ENCODE measurements around the gene INPP5B.

The INPP5B gene

GRCh38 chr1:37926038-37926924 lies 20.6 kb downstream of the INPP5B start:
- Histone ChIP-seq H3K4me1 (ENCODE audit: low read length) (peaks cover 20% of the 10 kb centered on the region), H3K27ac (ENCODE audit: low read length) (no peak overlapping the region), H3K9me3 (ENCODE audit: insufficient read depth, low read length) (no peaks in the 10 kb centered on the region), H3K79me2 (ENCODE audit: low read length) (peaks cover 13% of the 10 kb centered on the region), H3K9ac (ENCODE audit: low read length) (no peak overlapping the region), H2AFZ (ENCODE audit: low read depth, low read length) (no peak overlapping the region), H3K36me3 (replicated peaks; ENCODE audit: low read depth, low read length) (no peaks in the 10 kb centered on the region), H3K4me2 (ENCODE audit: low read length) (no peak overlapping the region), H3K27me3 (ENCODE audit: low read depth, low read length) (no peaks in the 10 kb centered on the region), H3K4me3 (ENCODE audit: low read length) (no peak overlapping the region), H4K20me1 (ENCODE audit: insufficient read depth, low read length) (no peaks in the 10 kb centered on the region)
- TF ChIP-seq EZH2phosphoT487 (IDR thresholded peaks at IDR 0.05; ENCODE audit: low read depth) (no peak), CTCF (IDR thresholded peaks at IDR 0.05; ENCODE audit: low read depth, low read length) (no peak)

- peaks cover 3% of the 10 kb centered on the region; the same call in 1 of the 2 replicates for H3K79me2 ChIP-seq (ENCODE audit: low read length)
- no peak overlapping the region for H3K9ac ChIP-seq (ENCODE audit: low read length)
- no peaks in the 10 kb centered on the region for H3K9me3 ChIP-seq (ENCODE audit: insufficient read depth, low read length)
- TF ChIP-seq CTCF (IDR thresholded peaks at IDR 0.05; ENCODE audit: low read depth, low read length): no peak
- TF ChIP-seq EZH2phosphoT487 (IDR thresholded peaks at IDR 0.05; ENCODE audit: low read depth): no peak
- H3K36me3 ChIP-seq (replicated peaks; ENCODE audit: low read depth, low read length): no peaks in the 10 kb centered on the region
- no peak overlapping the region for H3K27ac ChIP-seq (ENCODE audit: low read length)
- H3K27me3 ChIP-seq (ENCODE audit: low read depth, low read length): no peaks in the 10 kb centered on the region
- no peak overlapping the region for H3K4me3 ChIP-seq (ENCODE audit: low read length)
- no peak overlapping the region for H2AFZ ChIP-seq (ENCODE audit: low read depth, low read length)
- H3K4me2 ChIP-seq (ENCODE audit: low read length): no peak overlapping the region
- H4K20me1 ChIP-seq (ENCODE audit: insufficient read depth, low read length): no peaks in the 10 kb centered on the region
- H3K4me1 ChIP-seq (ENCODE audit: low read length): peaks cover 14% of the 10 kb centered on the region
Measured at GRCh38 chr1:37925316-37925715, 21.5 kb downstream of the INPP5B start.

GRCh38 chr1:37923551-37923889 lies 23.3 kb downstream of the INPP5B start:
- Histone ChIP-seq H3K4me2 (ENCODE audit: low read length) (peak overlapping the region; percentile 55), H4K20me1 (ENCODE audit: insufficient read depth, low read length) (no peaks in the 10 kb centered on the region), H3K9me3 (ENCODE audit: insufficient read depth, low read length) (no peaks in the 10 kb centered on the region), H3K36me3 (replicated peaks; ENCODE audit: low read depth, low read length) (no peaks in the 10 kb centered on the region), H3K27ac (ENCODE audit: low read length) (peak overlapping the region; percentile 77), H3K27me3 (ENCODE audit: low read depth, low read length) (no peaks in the 10 kb centered on the region), H3K4me3 (ENCODE audit: low read length) (no peak overlapping the region), H3K9ac (ENCODE audit: low read length) (peak overlapping the region; percentile 7; the same call in 1 of the 2 replicates), H3K79me2 (ENCODE audit: low read length) (no peaks in the 10 kb centered on the region), H2AFZ (ENCODE audit: low read depth, low read length) (no peak overlapping the region), H3K4me1 (ENCODE audit: low read length) (peaks cover 11% of the 10 kb centered on the region)
- TF ChIP-seq CTCF (IDR thresholded peaks at IDR 0.05; ENCODE audit: low read depth, low read length): no peak
- TF ChIP-seq EZH2phosphoT487 (IDR thresholded peaks at IDR 0.05; ENCODE audit: low read depth): no peak

GRCh38 chr1:37922767-37923550 lies 23.9 kb downstream of the INPP5B start:
- Histone ChIP-seq H3K36me3 (replicated peaks; ENCODE audit: low read depth, low read length) (no peaks in the 10 kb centered on the region), H3K4me1 (ENCODE audit: low read length) (peaks cover 11% of the 10 kb centered on the region), H4K20me1 (ENCODE audit: insufficient read depth, low read length) (no peaks in the 10 kb centered on the region), H3K9me3 (ENCODE audit: insufficient read depth, low read length) (no peaks in the 10 kb centered on the region), H3K4me2 (ENCODE audit: low read length) (peak overlapping the region; percentile 55), H3K79me2 (ENCODE audit: low read length) (no peaks in the 10 kb centered on the region), H3K27me3 (ENCODE audit: low read depth, low read length) (no peaks in the 10 kb centered on the region), H3K4me3 (ENCODE audit: low read length) (0 out of 2 replicates have a peak overlapping the region, but pooled peaks have one; percentile 18), H3K9ac (ENCODE audit: low read length) (peak overlapping the region; percentile 7; the same call in 1 of the 2 replicates), H3K27ac (ENCODE audit: low read length) (peak overlapping the region; percentile 77), H2AFZ (ENCODE audit: low read depth, low read length) (no peak overlapping the region)
- TF ChIP-seq CTCF (IDR thresholded peaks at IDR 0.05; ENCODE audit: low read depth, low read length) (no peak), EZH2phosphoT487 (IDR thresholded peaks at IDR 0.05; ENCODE audit: low read depth) (no peak)
